ENCODE data around the gene CPTP. TPM values are rescaled to one million over a fixed set of nuclear protein-coding genes. Genes with fewer than 3 reads are reported as not detected.

The CPTP gene
- total RNA-seq, 1 donor from 2014 or later = 44.3 TPM

- no peak overlapping the region for H3K4me3 ChIP-seq (ENCODE audit: low read depth, low read length)
- H3K36me3 ChIP-seq (ENCODE audit: control insufficient read depth, insufficient read depth, low read length) = no peaks in the 10 kb centered on the region
- no peak for DNase-seq (ENCODE audit: low read depth)
- peaks cover 2% of the 10 kb centered on the region for H3K27me3 ChIP-seq (ENCODE audit: control insufficient read depth, insufficient read depth, low read length)
- TF ChIP-seq CTCF (IDR thresholded peaks at IDR 0.05; ENCODE audit: insufficient read depth, low read length, poor library complexity, severe bottlenecking) = no peak
Measured at GRCh38 chr1:1334835-1335234, 10.2 kb downstream of the CPTP start.

GRCh38 chr1:1335283-1335682 is 10.7 kb downstream of the CPTP start:
- DNase-seq (ENCODE audit: low read depth) = no peak
- TF ChIP-seq CTCF (IDR thresholded peaks at IDR 0.05; ENCODE audit: insufficient read depth, low read length, poor library complexity, severe bottlenecking) = no peak
- no peak overlapping the region for H3K4me3 ChIP-seq (ENCODE audit: low read depth, low read length)
- H3K27me3 ChIP-seq (ENCODE audit: control insufficient read depth, insufficient read depth, low read length) = peaks cover 2% of the 10 kb centered on the region
- H3K36me3 ChIP-seq (ENCODE audit: control insufficient read depth, insufficient read depth, low read length) = no peaks in the 10 kb centered on the region

- no peak for TF ChIP-seq CTCF (IDR thresholded peaks at IDR 0.05; ENCODE audit: insufficient read depth, low read length, poor library complexity, severe bottlenecking)
- no peak for DNase-seq (ENCODE audit: low read depth)
- H3K27me3 ChIP-seq (ENCODE audit: control insufficient read depth, insufficient read depth, low read length) = peaks cover 2% of the 10 kb centered on the region
- H3K36me3 ChIP-seq (ENCODE audit: control insufficient read depth, insufficient read depth, low read length) = peaks cover under 1% of the 10 kb centered on the region
- no peak overlapping the region for H3K4me3 ChIP-seq (ENCODE audit: low read depth, low read length)
Measured at GRCh38 chr1:1335792-1336248, 11.2 kb downstream of the CPTP start.

GRCh38 chr1:1336446-1336845 is 11.8 kb downstream of the CPTP start:
- TF ChIP-seq CTCF (IDR thresholded peaks at IDR 0.05; ENCODE audit: insufficient read depth, low read length, poor library complexity, severe bottlenecking) = no peak
- Histone ChIP-seq H3K27me3 (ENCODE audit: control insufficient read depth, insufficient read depth, low read length) (no peaks in the 10 kb centered on the region), H3K4me3 (ENCODE audit: low read depth, low read length) (no peak overlapping the region), H3K36me3 (ENCODE audit: control insufficient read depth, insufficient read depth, low read length) (peaks cover 2% of the 10 kb centered on the region)
- DNase-seq (ENCODE audit: low read depth) = no peak

GRCh38 chr1:1336931-1337792 is 12.6 kb downstream of the CPTP start:
- no peaks in the 10 kb centered on the region for H3K27me3 ChIP-seq (ENCODE audit: control insufficient read depth, insufficient read depth, low read length)
- DNase-seq (ENCODE audit: low read depth) = no peak
- peaks cover 2% of the 10 kb centered on the region for H3K36me3 ChIP-seq (ENCODE audit: control insufficient read depth, insufficient read depth, low read length)
- TF ChIP-seq CTCF (IDR thresholded peaks at IDR 0.05; ENCODE audit: insufficient read depth, low read length, poor library complexity, severe bottlenecking) = no peak
- H3K4me3 ChIP-seq (ENCODE audit: low read depth, low read length) = no peak overlapping the region

- H3K4me3 ChIP-seq (ENCODE audit: low read depth, low read length) = no peak overlapping the region
- no peak for TF ChIP-seq CTCF (IDR thresholded peaks at IDR 0.05; ENCODE audit: insufficient read depth, low read length, poor library complexity, severe bottlenecking)
Measured at GRCh38 chr1:1337793-1338147, 13.2 kb downstream of the CPTP start.

More at GRCh38 chr1:1337793-1338147, 13.2 kb downstream of the CPTP start:
- no peaks in the 10 kb centered on the region for H3K27me3 ChIP-seq (ENCODE audit: control insufficient read depth, insufficient read depth, low read length)
- peaks cover 2% of the 10 kb centered on the region for H3K36me3 ChIP-seq (ENCODE audit: control insufficient read depth, insufficient read depth, low read length)
- DNase-seq (ENCODE audit: low read depth) = no peak
